HEK293 (cell line): ENCODE measurements around the gene C6orf118.

Experiments used
- CTCF ChIA-PET: fragments of 350-600 bp; formaldehyde crosslinking; extraction: SDS; loops from one replicate; lab custom pipeline; 2021; ENCODE audit warnings: antibody characterized with exemption; lab: Yijun Ruan, JAX
- POLR2A ChIA-PET: fragments of 300-600 bp; formaldehyde crosslinking; extraction: SDS; loops from one replicate; lab custom pipeline; 2020; ENCODE audit warnings: antibody characterized with exemption, inconsistent platforms; lab: Yijun Ruan, JAX
- H3K27ac ChIP-seq: fragments of 200-500 bp; sonication (Bioruptor generic); 2 replicates; pipeline ENCODE4 v1.5.1; 2014; ENCODE audit warnings: low read depth, low read length, control low read depth, inconsistent platforms; ENCODE audit errors: extremely low read depth
- H3K36me3 ChIP-seq, 2 experiments: fragments of 200-500 bp in 1 of 2; sonication (Bioruptor generic) in 1 of 2; 1 replicate in 1 of 2; 2 replicates in 1 of 2; pipeline ENCODE4 v1.5.1; 2014 to 2017; ENCODE audit warnings: inconsistent platforms in 2 of 2, low read length in 2 of 2; ENCODE audit not compliant: control insufficient read depth in 2 of 2, insufficient read depth in 1 of 2
- H3K4me1 ChIP-seq: fragments of 200-500 bp; sonication (Bioruptor generic); 2 replicates; pipeline ENCODE4 v1.5.1; 2014; ENCODE audit warnings: mild to moderate bottlenecking, low read length, inconsistent platforms; ENCODE audit not compliant: control insufficient read depth, insufficient read depth
- H3K4me3 ChIP-seq: 2 replicates; pipeline ENCODE4 v1.5.1; 2011; ENCODE audit warnings: low read depth, mild to moderate bottlenecking, control low read depth, low read length, moderate library complexity
- H3K9me3 ChIP-seq: fragments of 200-500 bp; sonication (Bioruptor generic); 2 replicates; pipeline ENCODE4 v1.5.1; 2014; ENCODE audit warnings: low read depth, low read length, inconsistent platforms; ENCODE audit not compliant: control insufficient read depth, insufficient read depth
- GLI2 ChIP-seq: fragments of 450-650 bp; formaldehyde crosslinking; IDR thresholded peaks from 2 replicates; pipeline ENCODE4; 2017; ENCODE audit warnings: missing biosample characterization, missing genetic modification characterization, low read depth, borderline replicate concordance
- GLI4 ChIP-seq: fragments of 450-650 bp; formaldehyde crosslinking; IDR thresholded peaks from 2 replicates; pipeline ENCODE4 v1.5.1; 2016; ENCODE audit warnings: missing biosample characterization, missing genetic modification characterization
- ZEB2 ChIP-seq: fragments of 450-650 bp; formaldehyde crosslinking; IDR thresholded peaks from 2 replicates; pipeline ENCODE4 v1.5.1; 2016; ENCODE audit warnings: missing biosample characterization, missing genetic modification characterization
- ZFP69B ChIP-seq: fragments of 450-650 bp; formaldehyde crosslinking; IDR thresholded peaks from 2 replicates; pipeline ENCODE4 v1.5.1; 2016; ENCODE audit warnings: missing biosample characterization, missing genetic modification characterization
- ZIC2 ChIP-seq: fragments of 450-650 bp; formaldehyde crosslinking; IDR thresholded peaks from 2 replicates; pipeline ENCODE4 v1.5.1; 2016; ENCODE audit warnings: missing biosample characterization, missing genetic modification characterization
- ZNF140 ChIP-seq: fragments of 450-650 bp; formaldehyde crosslinking; IDR thresholded peaks from 2 replicates; pipeline ENCODE4 v1.5.1; 2016; ENCODE audit warnings: missing biosample characterization, missing genetic modification characterization
- ZNF19 ChIP-seq: fragments of 450-650 bp; formaldehyde crosslinking; IDR thresholded peaks from 2 replicates; pipeline ENCODE4; 2016; ENCODE audit warnings: missing biosample characterization, missing genetic modification characterization, low read depth
- ZNF214 ChIP-seq: fragments of 450-650 bp; formaldehyde crosslinking; IDR thresholded peaks from 2 replicates; pipeline ENCODE4 v1.5.1; 2017; ENCODE audit warnings: missing biosample characterization, mild to moderate bottlenecking, missing genetic modification characterization, borderline replicate concordance
- ZNF23 ChIP-seq: fragments of 450-650 bp; formaldehyde crosslinking; IDR thresholded peaks from 2 replicates; pipeline ENCODE4 v1.5.1; 2016; ENCODE audit warnings: missing biosample characterization, missing genetic modification characterization, borderline replicate concordance
- ZNF266 ChIP-seq: fragments of 450-650 bp; formaldehyde crosslinking; IDR thresholded peaks from 2 replicates; pipeline ENCODE4 v1.5.1; 2016; ENCODE audit warnings: missing biosample characterization, missing genetic modification characterization, low read depth
- ZNF324 ChIP-seq: fragments of 450-650 bp; formaldehyde crosslinking; IDR thresholded peaks from 2 replicates; pipeline ENCODE4 v1.5.1; 2016; ENCODE audit warnings: missing biosample characterization, missing genetic modification characterization
- ZNF366 ChIP-seq: fragments of 450-650 bp; formaldehyde crosslinking; conservative IDR thresholded peaks from 2 replicates; pipeline ENCODE4 v1.5.1; 2016; ENCODE audit warnings: missing biosample characterization, missing genetic modification characterization
- ZNF391 ChIP-seq: fragments of 450-650 bp; formaldehyde crosslinking; IDR thresholded peaks from 2 replicates; pipeline ENCODE4 v1.5.1; 2016; ENCODE audit warnings: low read depth, missing biosample characterization, missing genetic modification characterization, borderline replicate concordance
- ZNF404 ChIP-seq: fragments of 450-650 bp; formaldehyde crosslinking; IDR thresholded peaks from 2 replicates; pipeline ENCODE4 v1.5.1; 2017; ENCODE audit warnings: missing biosample characterization, missing genetic modification characterization
- ZNF544 ChIP-seq: fragments of 450-650 bp; formaldehyde crosslinking; IDR thresholded peaks from 2 replicates; pipeline ENCODE4 v1.5.0; 2017; ENCODE audit warnings: missing biosample characterization, missing genetic modification characterization
- ZNF555 ChIP-seq: fragments of 450-650 bp; formaldehyde crosslinking; conservative IDR thresholded peaks from 2 replicates; pipeline ENCODE4 v1.5.1; 2017; ENCODE audit warnings: missing biosample characterization, mild to moderate bottlenecking, missing genetic modification characterization, inconsistent platforms
- ZNF600 ChIP-seq: fragments of 450-650 bp; formaldehyde crosslinking; IDR thresholded peaks from 2 replicates; pipeline ENCODE4 v1.5.1; 2016; ENCODE audit warnings: missing biosample characterization, missing genetic modification characterization
- ZNF701 ChIP-seq: fragments of 450-650 bp; formaldehyde crosslinking; IDR thresholded peaks from 2 replicates; pipeline ENCODE4 v1.5.1; 2016; ENCODE audit warnings: missing biosample characterization, missing genetic modification characterization
- ZNF747 ChIP-seq: fragments of 450-650 bp; formaldehyde crosslinking; IDR thresholded peaks from 2 replicates; pipeline ENCODE4 v1.5.1; 2016; ENCODE audit warnings: missing biosample characterization, missing genetic modification characterization
- ZSCAN16 ChIP-seq: fragments of 450-650 bp; formaldehyde crosslinking; IDR thresholded peaks from 2 replicates; pipeline ENCODE4 v1.5.1; 2016; ENCODE audit warnings: missing biosample characterization, missing genetic modification characterization
- ZSCAN30 ChIP-seq: fragments of 450-650 bp; IDR thresholded peaks from 2 replicates; pipeline ENCODE4 v1.5.1; 2018; ENCODE audit warnings: missing biosample characterization, mild to moderate bottlenecking, missing genetic modification characterization, moderate library complexity
- TF ChIP-seq, protein P1 (sequence below): fragments of 450-650 bp; formaldehyde crosslinking; IDR thresholded peaks from 2 replicates; pipeline ENCODE4 v1.5.1; 2016; ENCODE audit warnings: missing biosample characterization, missing genetic modification characterization
- TF ChIP-seq, protein P2 (sequence below): fragments of 450-650 bp; formaldehyde crosslinking; IDR thresholded peaks from 2 replicates; pipeline ENCODE4 v1.5.1; 2016; ENCODE audit warnings: missing biosample characterization, missing genetic modification characterization
- TF ChIP-seq, protein P3 (sequence below): fragments of 450-650 bp; formaldehyde crosslinking; IDR thresholded peaks from 2 replicates; pipeline ENCODE4 v1.5.1; 2016; ENCODE audit warnings: missing biosample characterization, missing genetic modification characterization
- TF ChIP-seq, protein P4 (sequence below): fragments of 450-650 bp; formaldehyde crosslinking; IDR thresholded peaks from 2 replicates; pipeline ENCODE4 v1.5.1; 2016; ENCODE audit warnings: missing biosample characterization, missing genetic modification characterization
- TF ChIP-seq, protein P5 (sequence below): fragments of 450-650 bp; formaldehyde crosslinking; IDR thresholded peaks from 2 replicates; pipeline ENCODE4 v1.5.1; 2016; ENCODE audit warnings: missing biosample characterization, missing genetic modification characterization, low read depth

The C6orf118 gene

DNA sequence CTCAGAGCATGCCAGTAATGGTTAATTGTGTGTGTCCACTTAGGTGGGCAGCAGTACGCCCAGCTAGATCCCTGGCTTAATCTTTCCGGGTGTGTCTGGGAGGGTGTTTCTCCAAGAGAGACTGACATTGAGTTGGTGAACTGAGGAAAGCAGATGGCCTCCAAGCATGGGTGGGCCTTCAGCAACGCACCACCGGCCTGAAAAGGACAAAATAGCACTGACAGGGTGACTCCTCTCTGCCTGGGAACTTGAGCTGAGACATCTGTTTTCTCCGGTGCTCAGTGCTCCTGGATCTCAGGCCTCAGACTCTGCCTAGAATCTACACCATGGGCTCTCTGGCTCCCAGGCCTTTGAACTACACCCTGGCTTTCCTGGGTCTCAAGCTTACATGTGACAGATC lies 43.2 kb downstream of the C6orf118 start:
- no peaks in the 10 kb centered on the region for H3K9me3 ChIP-seq
- H3K4me3 ChIP-seq, result no peak overlapping the region
- no peaks in the 10 kb centered on the region for H3K4me1 ChIP-seq
- no peak overlapping the region for H3K27ac ChIP-seq
- ChIA-PET CTCF (no interaction called here), POLR2A (no interaction called here)
- no peaks in the 10 kb centered on the region for H3K36me3 ChIP-seq
- TF ChIP-seq ZNF214 (tag by site-specific recombination) (no peak), ZNF324 (tag by site-specific recombination) (no peak), ZNF19 (tag by site-specific recombination) (no peak), ZIC2 (tag by site-specific recombination) (no peak), ZNF747 (tag by site-specific recombination) (no peak), ZNF366 (tag by site-specific recombination) (no peak), GLI4 (tag by site-specific recombination) (no peak), ZFP69B (tag by site-specific recombination) (no peak), ZNF555 (tag by site-specific recombination) (no peak), ZNF600 (tag by site-specific recombination) (no peak), ZNF701 (tag by site-specific recombination) (no peak), ZNF23 (tag by site-specific recombination) (no peak), ZSCAN30 (tag by site-specific recombination) (no peak)
- TF ChIP-seq, protein P1, sequence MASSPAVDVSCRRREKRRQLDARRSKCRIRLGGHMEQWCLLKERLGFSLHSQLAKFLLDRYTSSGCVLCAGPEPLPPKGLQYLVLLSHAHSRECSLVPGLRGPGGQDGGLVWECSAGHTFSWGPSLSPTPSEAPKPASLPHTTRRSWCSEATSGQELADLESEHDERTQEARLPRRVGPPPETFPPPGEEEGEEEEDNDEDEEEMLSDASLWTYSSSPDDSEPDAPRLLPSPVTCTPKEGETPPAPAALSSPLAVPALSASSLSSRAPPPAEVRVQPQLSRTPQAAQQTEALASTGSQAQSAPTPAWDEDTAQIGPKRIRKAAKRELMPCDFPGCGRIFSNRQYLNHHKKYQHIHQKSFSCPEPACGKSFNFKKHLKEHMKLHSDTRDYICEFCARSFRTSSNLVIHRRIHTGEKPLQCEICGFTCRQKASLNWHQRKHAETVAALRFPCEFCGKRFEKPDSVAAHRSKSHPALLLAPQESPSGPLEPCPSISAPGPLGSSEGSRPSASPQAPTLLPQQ (tag by site-specific recombination), result no peak
- TF ChIP-seq, protein P2, sequence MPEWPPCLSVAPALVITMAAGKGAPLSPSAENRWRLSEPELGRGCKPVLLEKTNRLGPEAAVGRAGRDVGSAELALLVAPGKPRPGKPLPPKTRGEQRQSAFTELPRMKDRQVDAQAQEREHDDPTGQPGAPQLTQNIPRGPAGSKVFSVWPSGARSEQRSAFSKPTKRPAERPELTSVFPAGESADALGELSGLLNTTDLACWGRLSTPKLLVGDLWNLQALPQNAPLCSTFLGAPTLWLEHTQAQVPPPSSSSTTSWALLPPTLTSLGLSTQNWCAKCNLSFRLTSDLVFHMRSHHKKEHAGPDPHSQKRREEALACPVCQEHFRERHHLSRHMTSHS (tag by site-specific recombination), result no peak
- TF ChIP-seq, protein P3, sequence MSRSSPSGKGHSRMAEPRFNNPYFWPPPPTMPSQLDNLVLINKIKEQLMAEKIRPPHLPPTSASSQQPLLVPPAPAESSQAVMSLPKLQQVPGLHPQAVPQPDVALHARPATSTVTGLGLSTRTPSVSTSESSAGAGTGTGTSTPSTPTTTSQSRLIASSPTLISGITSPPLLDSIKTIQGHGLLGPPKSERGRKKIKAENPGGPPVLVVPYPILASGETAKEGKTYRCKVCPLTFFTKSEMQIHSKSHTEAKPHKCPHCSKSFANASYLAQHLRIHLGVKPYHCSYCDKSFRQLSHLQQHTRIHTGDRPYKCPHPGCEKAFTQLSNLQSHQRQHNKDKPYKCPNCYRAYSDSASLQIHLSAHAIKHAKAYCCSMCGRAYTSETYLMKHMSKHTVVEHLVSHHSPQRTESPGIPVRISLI (tag by site-specific recombination), result no peak
- TF ChIP-seq, protein P4, sequence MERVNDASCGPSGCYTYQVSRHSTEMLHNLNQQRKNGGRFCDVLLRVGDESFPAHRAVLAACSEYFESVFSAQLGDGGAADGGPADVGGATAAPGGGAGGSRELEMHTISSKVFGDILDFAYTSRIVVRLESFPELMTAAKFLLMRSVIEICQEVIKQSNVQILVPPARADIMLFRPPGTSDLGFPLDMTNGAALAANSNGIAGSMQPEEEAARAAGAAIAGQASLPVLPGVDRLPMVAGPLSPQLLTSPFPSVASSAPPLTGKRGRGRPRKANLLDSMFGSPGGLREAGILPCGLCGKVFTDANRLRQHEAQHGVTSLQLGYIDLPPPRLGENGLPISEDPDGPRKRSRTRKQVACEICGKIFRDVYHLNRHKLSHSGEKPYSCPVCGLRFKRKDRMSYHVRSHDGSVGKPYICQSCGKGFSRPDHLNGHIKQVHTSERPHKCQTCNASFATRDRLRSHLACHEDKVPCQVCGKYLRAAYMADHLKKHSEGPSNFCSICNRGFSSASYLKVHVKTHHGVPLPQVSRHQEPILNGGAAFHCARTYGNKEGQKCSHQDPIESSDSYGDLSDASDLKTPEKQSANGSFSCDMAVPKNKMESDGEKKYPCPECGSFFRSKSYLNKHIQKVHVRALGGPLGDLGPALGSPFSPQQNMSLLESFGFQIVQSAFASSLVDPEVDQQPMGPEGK (tag by site-specific recombination), result no peak

DNA sequence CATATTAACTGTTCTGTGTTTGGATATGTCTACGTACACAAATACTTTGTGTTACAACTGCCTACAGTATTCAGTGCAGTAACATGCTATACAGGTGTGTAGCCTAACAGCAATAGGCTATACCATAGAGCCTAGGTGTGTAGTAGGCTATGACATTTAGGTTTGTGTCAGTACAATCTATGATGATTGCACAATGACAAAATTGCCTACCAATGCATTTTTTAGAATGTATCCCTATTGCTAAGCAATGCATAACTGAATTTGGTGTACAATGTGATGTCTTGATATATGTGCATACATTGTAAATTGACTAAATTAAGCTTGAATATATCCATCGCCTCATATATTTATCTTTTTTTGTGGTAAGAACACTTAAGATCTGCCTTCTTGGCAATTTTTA lies 48.9 kb downstream of the C6orf118 start:
- Histone ChIP-seq H3K9me3 (no peaks in the 10 kb centered on the region), H3K4me1 (no peaks in the 10 kb centered on the region), H3K36me3 (no peaks in the 10 kb centered on the region), H3K4me3 (no peak overlapping the region), H3K27ac (no peak overlapping the region)
- TF ChIP-seq ZNF404 (tag by site-specific recombination), result no peak
- TF ChIP-seq ZNF140 (tag by site-specific recombination), result no peak
- no peak for TF ChIP-seq ZSCAN16 (tag by site-specific recombination)
- no peak for TF ChIP-seq ZNF544
- TF ChIP-seq, protein P5, sequence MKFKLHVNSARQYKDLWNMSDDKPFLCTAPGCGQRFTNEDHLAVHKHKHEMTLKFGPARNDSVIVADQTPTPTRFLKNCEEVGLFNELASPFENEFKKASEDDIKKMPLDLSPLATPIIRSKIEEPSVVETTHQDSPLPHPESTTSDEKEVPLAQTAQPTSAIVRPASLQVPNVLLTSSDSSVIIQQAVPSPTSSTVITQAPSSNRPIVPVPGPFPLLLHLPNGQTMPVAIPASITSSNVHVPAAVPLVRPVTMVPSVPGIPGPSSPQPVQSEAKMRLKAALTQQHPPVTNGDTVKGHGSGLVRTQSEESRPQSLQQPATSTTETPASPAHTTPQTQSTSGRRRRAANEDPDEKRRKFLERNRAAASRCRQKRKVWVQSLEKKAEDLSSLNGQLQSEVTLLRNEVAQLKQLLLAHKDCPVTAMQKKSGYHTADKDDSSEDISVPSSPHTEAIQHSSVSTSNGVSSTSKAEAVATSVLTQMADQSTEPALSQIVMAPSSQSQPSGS (tag by site-specific recombination), result no peak
- TF ChIP-seq ZNF391 (tag by site-specific recombination), result no peak
- TF ChIP-seq ZEB2 (tag by site-specific recombination), result no peak
- no peak for TF ChIP-seq GLI2
- no peak for TF ChIP-seq ZNF266 (tag by site-specific recombination)
- ChIA-PET CTCF (interaction anchor here (0.9 kb wide), 1 partner anchor 16 kb away, joined by 3 read pairs; no protein-coding TSS in a partner anchor), POLR2A (no interaction called here)
